Lower lobe of right lung (tissue), 2 donors: ENCODE measurements around the gene TRIM25. TPM values are rescaled to one million over a fixed set of nuclear protein-coding genes. Genes with fewer than 3 reads are reported as not detected.

Experiments
- ATAC-seq, 2 donors: fragments of 200-7000 bp; cut with Tn5 transposase; one replicate each; pipeline ENCODE4 v1.9.1; 2020 to 2022; ENCODE audit warnings: mild to moderate bottlenecking in 2 of 2, moderate library complexity in 2 of 2
- DNase-seq: peaks from one replicate; pipeline ENCODE4 v3.0.0-alpha.2; 2020
- H3K27ac ChIP-seq: fragments of 200-600 bp; one replicate; pipeline ENCODE4 v1.8.0; 2022
- H3K27me3 ChIP-seq: fragments of 200-600 bp; one replicate; pipeline ENCODE4 v1.8.0; 2022; ENCODE audit warnings: low read depth
- H3K36me3 ChIP-seq: fragments of 200-600 bp; one replicate; pipeline ENCODE4 v1.8.0; 2022; ENCODE audit warnings: mild to moderate bottlenecking
- H3K4me1 ChIP-seq: fragments of 200-600 bp; one replicate; pipeline ENCODE4 v1.8.0; 2022
- H3K4me3 ChIP-seq: fragments of 200-600 bp; one replicate; pipeline ENCODE4 v1.8.0; 2022; ENCODE audit warnings: mild to moderate bottlenecking
- H3K9me3 ChIP-seq: fragments of 200-600 bp; one replicate; pipeline ENCODE4 v1.8.0; 2022
- CTCF ChIP-seq: fragments of 200-600 bp; IDR thresholded peaks from one replicate; pipeline ENCODE4 v1.8.0; 2022; ENCODE audit warnings: antibody characterized with exemption, mild to moderate bottlenecking
- intact Hi-C: fragments of 100-400 bp; cut with DNase I; formaldehyde crosslinking; loops from one replicate; pipeline ENCODE4 v1.11.0; 2022
- total RNA-seq: library from RNA; stranded (reverse); fragmentation: NEBNext Ultra II Directional; extraction: Animal tissue kit (Norgen Biotek cat#: 25700); gene quantifications from one replicate; pipeline ENCODE4 v1.2.1, GENCODE V29; 2021
- donor health status: DM: no; HTN: yes; CAD: no; lungs with severe emphysema.

Gene TRIM25
- total RNA-seq, 1 donor from 2014 or later: 125 TPM

- Histone ChIP-seq H3K27me3 (no peaks in the 10 kb centered on the region), H3K36me3 (peaks cover 34% of the 10 kb centered on the region), H3K27ac (no peak overlapping the region), H3K9me3 (no peaks in the 10 kb centered on the region), H3K4me1 (no peaks in the 10 kb centered on the region), H3K4me3 (no peak overlapping the region)
- ATAC-seq: no peak
- no peak for TF ChIP-seq CTCF
- DNase-seq: no peak
- intact Hi-C loops: no loop called here
These were observed 67.9 kb downstream of the TRIM25 start for GRCh38 chr17:56845934-56846333.

- intact Hi-C loops: no loop called here
- ATAC-seq (no peak), DNase-seq (no peak)
- Histone ChIP-seq H3K36me3 (peaks cover 7% of the 10 kb centered on the region), H3K4me1 (no peaks in the 10 kb centered on the region), H3K27me3 (no peaks in the 10 kb centered on the region), H3K27ac (no peak overlapping the region), H3K9me3 (no peaks in the 10 kb centered on the region), H3K4me3 (no peak overlapping the region)
- no peak for TF ChIP-seq CTCF
These were observed 71.3 kb downstream of the TRIM25 start for GRCh38 chr17:56842577-56842976.

GRCh38 chr17:56838687-56839086 lies 75.2 kb downstream of the TRIM25 start:
- Histone ChIP-seq H3K4me3 (no peak overlapping the region), H3K36me3 (no peaks in the 10 kb centered on the region), H3K4me1 (peaks cover 15% of the 10 kb centered on the region), H3K9me3 (no peaks in the 10 kb centered on the region), H3K27ac (no peak overlapping the region), H3K27me3 (no peaks in the 10 kb centered on the region)
- intact Hi-C loops: no loop called here
- DNase-seq (no peak), ATAC-seq (no peak)
- no peak for TF ChIP-seq CTCF

Other genes with a start within 250 kb of the TRIM25 start
- 3.6 TPM for gene C17orf67, start 80.1 kb downstream of the TRIM25 start, total RNA-seq
- 12.7 TPM for gene DGKE, start 79.9 kb downstream of the TRIM25 start, total RNA-seq
- 12.4 TPM for gene COIL, start 47.0 kb upstream of the TRIM25 start, total RNA-seq
- 210 TPM for gene SCPEP1, start 64.1 kb upstream of the TRIM25 start, total RNA-seq
- 54.5 TPM for gene AKAP1, start 171.2 kb upstream of the TRIM25 start, total RNA-seq